Skeletal muscle tissue (tissue), 4 donors: ENCODE data around the gene LRRC3. TPM values are rescaled to one million over a fixed set of nuclear protein-coding genes. Genes with fewer than 3 reads are reported as not detected.
"Not testable (repeated sequence)": the region's sequence is repeated elsewhere in the genome, so short reads cannot be mapped to it uniquely, and the experiment has no call there.

Experiments used
- H3K27ac ChIP-seq: one replicate; pipeline ENCODE4 v1.7.0; 2013; ENCODE audit warnings: mild to moderate bottlenecking, low read depth, low read length, inconsistent platforms
- H3K27me3 ChIP-seq, 3 donors: one replicate each; pipeline ENCODE4 v1.7.0; 2013; ENCODE audit warnings: low read length in 3 of 3; ENCODE audit not compliant: control insufficient read depth in 3 of 3, insufficient read depth in 3 of 3
- H3K36me3 ChIP-seq, 3 donors: one replicate each; pipeline ENCODE4 v1.7.0; 2013; ENCODE audit warnings: low read length in 3 of 3; ENCODE audit not compliant: control insufficient read depth in 3 of 3, insufficient read depth in 3 of 3
- H3K4me1 ChIP-seq, 3 donors: one replicate each; pipeline ENCODE4 v1.7.0; 2013; ENCODE audit warnings: low read length in 3 of 3, mild to moderate bottlenecking in 3 of 3; ENCODE audit not compliant: control insufficient read depth in 3 of 3, insufficient read depth in 3 of 3
- H3K4me3 ChIP-seq, 3 donors: one replicate each; pipeline ENCODE4 v1.7.0; 2013; ENCODE audit warnings: low read length in 3 of 3
- H3K9ac ChIP-seq, 3 donors: one replicate each; pipeline ENCODE4 v1.7.0; 2013; ENCODE audit warnings: low read length in 3 of 3, mild to moderate bottlenecking in 3 of 3, moderate library complexity in 2 of 3, low read depth in 1 of 3
- H3K9me3 ChIP-seq, 3 donors: one replicate each; pipeline ENCODE4 v1.7.0; 2013; ENCODE audit warnings: low read length in 3 of 3; ENCODE audit not compliant: control insufficient read depth in 3 of 3
- total RNA-seq: library from RNA; depleted of rRNA; stranded (reverse); fragments of >200 nt; gene quantifications from one replicate; pipeline ENCODE4 v1.2.3, GENCODE V29; 2014
- donor health status: Osteomylitis.

The LRRC3 gene
- total RNA-seq, 1 donor from 2014 or later, result 0.52 TPM

- H3K9me3 ChIP-seq, result not testable (repeated sequence)
- peaks cover 19 to 45% (median 42%) of the 10 kb centered on the region in 3 donors for H3K27me3 ChIP-seq
Observed at GRCh38 chr21:44503006-44503889, 47.9 kb downstream of the LRRC3 start.

GRCh38 chr21:44503901-44504399, 48.6 kb downstream of the LRRC3 start:
- Histone ChIP-seq H3K4me3 (no peak overlapping the region), H3K27ac (no peak overlapping the region), H3K9me3 (no peaks in the 10 kb centered on the region), H3K4me1 (no peaks in the 10 kb centered on the region), H3K27me3 (peaks cover 24 to 46% (median 45%) of the 10 kb centered on the region in 3 donors), H3K36me3 (no peaks in the 10 kb centered on the region), H3K9ac (no peak overlapping the region)

More at GRCh38 chr21:44503006-44503889, 47.9 kb downstream of the LRRC3 start:
- H3K27ac ChIP-seq, H3K9ac ChIP-seq, H3K4me3 ChIP-seq, H3K36me3 ChIP-seq, H3K4me1 ChIP-seq: not testable (repeated sequence)

- H3K36me3 ChIP-seq, result no peaks in the 10 kb centered on the region
- H3K9ac ChIP-seq, result no peak overlapping the region
- H3K27me3 ChIP-seq, result peaks cover 35 to 50% (median 47%) of the 10 kb centered on the region in 3 donors
- H3K4me3 ChIP-seq, result no peak overlapping the region
- H3K4me1 ChIP-seq, result peaks cover 0 to 5% (median 2%) of the 10 kb centered on the region in 3 donors
- no peak overlapping the region for H3K27ac ChIP-seq
- H3K9me3 ChIP-seq, result no peaks in the 10 kb centered on the region
Observed at GRCh38 chr21:44505673-44506278, 50.5 kb downstream of the LRRC3 start.

- peaks cover 0 to 5% (median 2%) of the 10 kb centered on the region in 3 donors for H3K4me1 ChIP-seq
- H3K4me3 ChIP-seq, result no peak overlapping the region
- H3K36me3 ChIP-seq, result no peaks in the 10 kb centered on the region
- H3K27ac ChIP-seq, result no peak overlapping the region
- H3K9me3 ChIP-seq, result no peaks in the 10 kb centered on the region
- peaks cover 43 to 58% (median 55%) of the 10 kb centered on the region in 3 donors for H3K27me3 ChIP-seq
- H3K9ac ChIP-seq, result no peak overlapping the region
Observed at GRCh38 chr21:44506279-44507255, 51.3 kb downstream of the LRRC3 start.

GRCh38 chr21:44507673-44508425, 52.5 kb downstream of the LRRC3 start:
- H3K27me3 ChIP-seq, result peaks cover 44 to 64% (median 58%) of the 10 kb centered on the region in 3 donors
- no peak overlapping the region for H3K27ac ChIP-seq

GRCh38 chr21:44508426-44508710, 53.1 kb downstream of the LRRC3 start:
- Histone ChIP-seq H3K36me3 (no peaks in the 10 kb centered on the region), H3K9ac (no peak overlapping the region), H3K4me3 (no peak overlapping the region), H3K9me3 (no peaks in the 10 kb centered on the region), H3K4me1 (peaks cover 0 to 5% (median 2%) of the 10 kb centered on the region in 3 donors), H3K27ac (no peak overlapping the region), H3K27me3 (peaks cover 44 to 69% (median 59%) of the 10 kb centered on the region in 3 donors)

More at GRCh38 chr21:44507673-44508425, 52.5 kb downstream of the LRRC3 start:
- no peak overlapping the region for H3K9ac ChIP-seq
- H3K36me3 ChIP-seq, result no peaks in the 10 kb centered on the region
- no peak overlapping the region for H3K4me3 ChIP-seq
- H3K4me1 ChIP-seq, result peaks cover 0 to 5% (median 2%) of the 10 kb centered on the region in 3 donors
- no peaks in the 10 kb centered on the region for H3K9me3 ChIP-seq

GRCh38 chr21:44508711-44509445, 53.6 kb downstream of the LRRC3 start:
- Histone ChIP-seq H3K27me3 (peaks cover 44 to 69% (median 64%) of the 10 kb centered on the region in 3 donors), H3K9ac (no peak overlapping the region), H3K27ac (no peak overlapping the region), H3K9me3 (no peaks in the 10 kb centered on the region), H3K36me3 (no peaks in the 10 kb centered on the region), H3K4me3 (no peak overlapping the region), H3K4me1 (peaks cover 0 to 5% (median 2%) of the 10 kb centered on the region in 3 donors)

GRCh38 chr21:44509539-44509938, 54.2 kb downstream of the LRRC3 start:
- peaks cover 44 to 72% (median 64%) of the 10 kb centered on the region in 3 donors for H3K27me3 ChIP-seq

More at GRCh38 chr21:44509539-44509938, 54.2 kb downstream of the LRRC3 start:
- no peaks in the 10 kb centered on the region for H3K36me3 ChIP-seq
- no peak overlapping the region for H3K4me3 ChIP-seq
- no peaks in the 10 kb centered on the region for H3K9me3 ChIP-seq
- peaks cover 0 to 5% (median 2%) of the 10 kb centered on the region in 3 donors for H3K4me1 ChIP-seq
- H3K9ac ChIP-seq, result no peak overlapping the region
- H3K27ac ChIP-seq, result no peak overlapping the region
